Thoracic aorta (tissue), 2 donors: ENCODE data around the gene TSPAN11. TPM values are rescaled to one million over a fixed set of nuclear protein-coding genes. Genes with fewer than 3 reads are reported as not detected.

ENCODE experiments used
- ATAC-seq: fragments of 150-250 bp; one replicate; pipeline ENCODE4 v1.8.0; 2017; ENCODE audit warnings: low read depth; ENCODE audit not compliant: insufficient number of reproducible peaks, low FRiP score
- DNase-seq: peaks from one replicate; pipeline ENCODE4 v3.0.0-alpha.2; 2020; ENCODE audit warnings: low spot score
- H3K27ac ChIP-seq, 2 donors: fragments of 200-600 bp; sonication (generic); 1 replicate in 1 of 2; 2 replicates in 1 of 2; pipeline ENCODE4 v1.5.1; 2016; ENCODE audit warnings: mild to moderate bottlenecking in 2 of 2, moderate library complexity in 2 of 2
- H3K27me3 ChIP-seq: fragments of 200-600 bp; sonication (generic); replicated peaks from 2 replicates; pipeline ENCODE4 v1.6.0; 2016; ENCODE audit warnings: mild to moderate bottlenecking; ENCODE audit not compliant: insufficient read depth
- H3K36me3 ChIP-seq: fragments of 200-600 bp; sonication (generic); one replicate; pipeline ENCODE4 v1.5.1; 2016
- H3K4me1 ChIP-seq, 2 donors: fragments of 200-600 bp; sonication (generic); 1 replicate in 1 of 2; 2 replicates in 1 of 2; pipeline versions ENCODE4 v1.5.1 to v1.6.0; 2016; ENCODE audit warnings: low read depth in 2 of 2, mild to moderate bottlenecking in 1 of 2; ENCODE audit not compliant: control insufficient read depth in 1 of 2
- H3K4me3 ChIP-seq: fragments of 200-600 bp; sonication (generic); 2 replicates; pipeline ENCODE4 v1.5.1; 2016; ENCODE audit warnings: mild to moderate bottlenecking
- H3K9me3 ChIP-seq: fragments of 200-600 bp; sonication (generic); 2 replicates; pipeline ENCODE4 v1.5.1; 2016
- total RNA-seq, 2 donors: library from RNA; depleted of rRNA; stranded (reverse); fragments of >200 nt; gene quantifications; one replicate each; pipeline versions ENCODE4 v1.1.0 to v1.2.3, GENCODE V29; 2016
- TF ChIP-seq, protein P1 (sequence below): fragments of 200-600 bp; sonication (generic); IDR thresholded peaks from one replicate; pipeline ENCODE4 v1.5.1; 2019; ENCODE audit warnings: antibody characterized with exemption

Gene TSPAN11, protein sequence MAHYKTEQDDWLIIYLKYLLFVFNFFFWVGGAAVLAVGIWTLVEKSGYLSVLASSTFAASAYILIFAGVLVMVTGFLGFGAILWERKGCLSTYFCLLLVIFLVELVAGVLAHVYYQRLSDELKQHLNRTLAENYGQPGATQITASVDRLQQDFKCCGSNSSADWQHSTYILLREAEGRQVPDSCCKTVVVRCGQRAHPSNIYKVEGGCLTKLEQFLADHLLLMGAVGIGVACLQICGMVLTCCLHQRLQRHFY
- total RNA-seq = 1 to 10 TPM in 1 of 2 donors, under 1 TPM in 1; 0.41 to 3.0 TPM

DNA sequence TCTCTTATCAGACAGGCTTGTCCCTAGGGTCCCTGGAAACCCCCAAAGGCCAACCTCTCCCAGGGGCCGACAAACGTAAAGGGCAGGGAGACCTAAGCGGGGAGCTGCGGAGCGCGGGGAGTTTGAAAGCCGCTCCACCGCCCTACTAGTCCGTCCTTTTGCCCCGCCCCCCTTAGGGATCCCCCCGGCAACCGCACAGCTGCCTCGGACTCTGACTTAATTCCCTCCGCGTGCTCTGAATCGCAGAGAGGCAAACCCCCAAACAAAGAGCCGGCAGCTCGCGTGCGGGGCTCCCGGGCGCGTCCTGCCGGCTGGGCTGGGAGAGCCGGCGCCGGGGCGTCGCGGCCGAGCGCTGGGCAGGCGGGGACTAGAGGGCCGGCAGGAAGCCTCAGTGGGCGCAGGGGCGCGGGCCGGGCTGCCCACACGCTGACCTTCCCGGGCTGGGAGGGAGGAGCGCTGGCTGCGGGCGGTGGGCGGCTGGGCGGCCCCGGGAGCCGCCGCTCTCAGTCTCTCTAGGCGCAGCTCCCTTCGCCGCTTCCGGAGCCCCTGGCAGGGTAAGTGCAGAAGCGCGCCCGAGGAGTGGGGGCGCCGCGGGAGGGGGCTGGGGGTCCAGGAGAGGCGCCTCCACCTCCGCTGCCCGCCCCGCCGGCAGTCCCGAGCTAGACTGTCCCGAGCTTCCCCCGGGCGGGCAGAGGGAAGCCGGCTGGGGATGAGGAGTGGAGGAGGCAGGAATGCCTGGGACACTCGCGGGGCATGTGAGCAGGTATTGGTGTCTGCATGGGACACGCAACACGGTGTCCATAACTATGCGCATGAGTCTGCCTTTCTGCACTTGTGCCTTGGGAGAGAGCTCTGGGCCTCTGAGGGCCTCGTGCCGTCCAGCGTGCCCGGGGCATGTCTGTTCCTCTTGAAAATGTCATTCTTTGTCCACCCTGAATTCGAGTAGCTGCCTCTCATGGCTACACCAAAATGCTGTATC, at the start of gene TSPAN11:
TSS of gene TSPAN11 (plus strand) at position 506 of the 979 bp plus-strand sequence. CDS start 27,244 bp downstream, outside the sequence.
- no peak for DNase-seq
- Histone ChIP-seq H3K4me3 (peak within 1 kb of the TSS; percentile 61), H3K27ac (no peak within 1 kb of the TSS), H3K27me3 (no peaks in the 10 kb centered on the region), H3K36me3 (no peaks in the 10 kb centered on the region), H3K9me3 (no peaks in the 10 kb centered on the region), H3K4me1 (peaks cover 0 to 12% of the 10 kb centered on the region in 2 donors)
- ATAC-seq = no peak
- TF ChIP-seq, protein P1, sequence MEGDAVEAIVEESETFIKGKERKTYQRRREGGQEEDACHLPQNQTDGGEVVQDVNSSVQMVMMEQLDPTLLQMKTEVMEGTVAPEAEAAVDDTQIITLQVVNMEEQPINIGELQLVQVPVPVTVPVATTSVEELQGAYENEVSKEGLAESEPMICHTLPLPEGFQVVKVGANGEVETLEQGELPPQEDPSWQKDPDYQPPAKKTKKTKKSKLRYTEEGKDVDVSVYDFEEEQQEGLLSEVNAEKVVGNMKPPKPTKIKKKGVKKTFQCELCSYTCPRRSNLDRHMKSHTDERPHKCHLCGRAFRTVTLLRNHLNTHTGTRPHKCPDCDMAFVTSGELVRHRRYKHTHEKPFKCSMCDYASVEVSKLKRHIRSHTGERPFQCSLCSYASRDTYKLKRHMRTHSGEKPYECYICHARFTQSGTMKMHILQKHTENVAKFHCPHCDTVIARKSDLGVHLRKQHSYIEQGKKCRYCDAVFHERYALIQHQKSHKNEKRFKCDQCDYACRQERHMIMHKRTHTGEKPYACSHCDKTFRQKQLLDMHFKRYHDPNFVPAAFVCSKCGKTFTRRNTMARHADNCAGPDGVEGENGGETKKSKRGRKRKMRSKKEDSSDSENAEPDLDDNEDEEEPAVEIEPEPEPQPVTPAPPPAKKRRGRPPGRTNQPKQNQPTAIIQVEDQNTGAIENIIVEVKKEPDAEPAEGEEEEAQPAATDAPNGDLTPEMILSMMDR = no peak

DNA sequence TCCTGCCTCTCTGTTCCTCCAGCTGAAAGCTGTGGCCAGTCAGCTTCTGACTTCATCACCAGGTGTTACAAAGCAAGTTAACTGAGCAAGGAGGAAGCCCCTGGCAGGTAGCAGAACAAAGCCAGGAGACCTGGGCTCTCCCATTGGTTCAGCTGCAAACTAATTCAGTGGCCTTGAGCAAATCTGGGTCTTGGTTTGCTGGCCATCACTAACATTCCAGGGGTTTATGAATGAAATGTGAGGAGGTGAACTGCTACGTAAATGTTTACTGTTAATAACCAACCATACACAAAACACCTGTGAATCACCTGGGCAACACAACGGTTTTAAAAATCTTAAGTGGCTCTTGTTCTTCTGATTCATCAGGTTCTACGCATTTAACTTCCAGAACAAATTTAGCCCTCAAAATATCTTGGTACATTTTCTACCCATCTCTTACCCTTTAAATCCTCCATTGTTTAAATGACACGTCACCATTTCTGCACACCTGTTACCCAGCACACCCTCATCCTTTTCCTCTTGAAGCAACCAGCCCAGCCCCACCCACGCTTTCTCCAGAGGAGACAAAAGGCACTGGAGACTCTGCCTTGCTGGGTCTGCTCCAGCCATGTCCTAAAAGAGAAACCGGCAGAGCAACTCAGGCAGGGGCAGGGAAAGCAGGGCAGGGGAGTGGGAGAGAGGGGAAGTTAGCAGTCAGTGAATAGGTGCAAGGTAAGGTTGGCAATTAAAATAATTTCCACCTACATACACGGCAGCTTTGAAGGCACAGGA, 49.3 kb upstream of the TSPAN11 start:
- Histone ChIP-seq H3K27ac (no peak overlapping the region), H3K27me3 (no peaks in the 10 kb centered on the region), H3K4me1 (peaks cover 0 to 6% of the 10 kb centered on the region in 2 donors), H3K9me3 (no peaks in the 10 kb centered on the region), H3K4me3 (no peak overlapping the region), H3K36me3 (no peaks in the 10 kb centered on the region)
- DNase-seq (no peak), ATAC-seq (no peak)
- TF ChIP-seq, protein P1 = no peak

DNA sequence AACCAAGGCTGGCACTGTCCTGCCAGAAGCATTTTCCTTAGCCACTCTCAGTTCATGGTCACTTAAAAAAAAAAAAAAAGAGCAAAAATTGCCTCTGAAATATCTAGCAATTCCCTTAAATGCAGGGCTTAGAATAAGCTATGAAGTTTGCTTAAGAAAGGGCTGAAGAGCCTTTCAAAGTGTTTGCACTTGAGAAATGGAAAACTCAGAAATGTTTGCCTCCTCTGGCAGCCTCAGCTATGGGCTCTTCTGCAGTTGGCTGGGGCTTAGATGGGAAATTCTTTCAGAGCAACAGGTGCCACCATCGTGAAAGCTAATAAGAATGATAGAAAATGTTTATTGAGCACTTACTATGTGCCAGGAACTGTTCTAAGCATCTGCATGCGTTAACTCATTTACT, 48.5 kb upstream of the TSPAN11 start:
- H3K27me3 ChIP-seq = no peaks in the 10 kb centered on the region
- TF ChIP-seq, protein P1 = no peak
- no peak for ATAC-seq
- H3K4me3 ChIP-seq = no peak overlapping the region
- no peaks in the 10 kb centered on the region for H3K9me3 ChIP-seq
- no peak overlapping the region for H3K27ac ChIP-seq
- H3K36me3 ChIP-seq = no peaks in the 10 kb centered on the region
- peaks cover 0 to 6% of the 10 kb centered on the region in 2 donors for H3K4me1 ChIP-seq
- DNase-seq = no peak

DNA sequence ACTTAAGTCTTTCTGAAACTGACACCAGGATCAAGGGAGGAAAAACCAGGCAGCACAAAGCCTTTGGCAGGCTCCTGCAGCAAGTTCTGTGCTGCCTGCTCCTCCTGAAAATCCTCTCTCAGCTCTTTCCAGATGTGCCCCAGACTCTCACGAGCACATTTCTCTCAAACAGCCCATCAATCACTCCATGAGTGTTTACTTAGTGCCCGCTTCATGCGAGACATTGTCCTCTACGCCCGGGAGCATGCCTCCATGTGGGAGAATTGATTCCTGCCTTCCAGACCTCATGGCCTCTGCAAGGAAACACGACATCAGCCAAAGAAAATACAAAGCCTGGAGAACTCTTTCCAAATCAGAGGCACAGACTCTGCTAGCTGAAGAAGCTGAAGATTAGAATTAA, 46.5 kb upstream of the TSPAN11 start:
- DNase-seq (no peak), ATAC-seq (no peak)
- Histone ChIP-seq H3K4me1 (peaks cover 0 to 6% of the 10 kb centered on the region in 2 donors), H3K27me3 (no peaks in the 10 kb centered on the region), H3K4me3 (no peak overlapping the region), H3K9me3 (no peaks in the 10 kb centered on the region), H3K36me3 (no peaks in the 10 kb centered on the region), H3K27ac (no peak overlapping the region)
- TF ChIP-seq, protein P1 = no peak
